MM.1S (cell line): ENCODE data around the gene CARTPT.

Experiments
- EZH2 ChIP-seq: fragments of 300-600 bp; sonication (generic); optimal IDR thresholded peaks from 2 replicates; pipeline ENCODE3; 2017; ENCODE audit warnings: low read depth, mild to moderate bottlenecking, antibody characterized with exemption, low read length, mixed read lengths
- TF ChIP-seq, protein P1 (sequence below): fragments of 300-600 bp; sonication (generic); IDR thresholded peaks from 2 replicates; pipeline ENCODE4 v1.5.1; 2016; ENCODE audit warnings: antibody characterized with exemption, low read length, mixed read lengths

DNA sequence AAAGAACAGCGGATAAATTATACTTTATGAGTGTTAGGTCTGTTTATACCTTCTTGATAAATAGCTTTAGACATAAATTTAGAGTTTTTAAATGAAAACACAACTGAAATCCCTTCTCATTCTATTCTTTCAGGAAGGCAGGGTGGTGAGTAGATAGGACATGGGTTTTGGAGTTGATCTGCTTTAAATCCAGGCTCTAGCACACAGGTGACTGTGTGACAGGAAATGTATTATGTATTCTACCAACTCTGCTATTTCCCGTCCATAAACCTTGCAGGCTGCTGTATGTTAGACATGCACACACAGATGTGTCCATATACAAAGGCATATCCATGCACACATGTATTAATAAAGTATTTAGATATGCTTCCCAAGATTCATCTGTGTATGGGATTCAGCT is 19.3 kb upstream of the CARTPT start:
- TF ChIP-seq EZH2: no peak
- TF ChIP-seq, protein P1, sequence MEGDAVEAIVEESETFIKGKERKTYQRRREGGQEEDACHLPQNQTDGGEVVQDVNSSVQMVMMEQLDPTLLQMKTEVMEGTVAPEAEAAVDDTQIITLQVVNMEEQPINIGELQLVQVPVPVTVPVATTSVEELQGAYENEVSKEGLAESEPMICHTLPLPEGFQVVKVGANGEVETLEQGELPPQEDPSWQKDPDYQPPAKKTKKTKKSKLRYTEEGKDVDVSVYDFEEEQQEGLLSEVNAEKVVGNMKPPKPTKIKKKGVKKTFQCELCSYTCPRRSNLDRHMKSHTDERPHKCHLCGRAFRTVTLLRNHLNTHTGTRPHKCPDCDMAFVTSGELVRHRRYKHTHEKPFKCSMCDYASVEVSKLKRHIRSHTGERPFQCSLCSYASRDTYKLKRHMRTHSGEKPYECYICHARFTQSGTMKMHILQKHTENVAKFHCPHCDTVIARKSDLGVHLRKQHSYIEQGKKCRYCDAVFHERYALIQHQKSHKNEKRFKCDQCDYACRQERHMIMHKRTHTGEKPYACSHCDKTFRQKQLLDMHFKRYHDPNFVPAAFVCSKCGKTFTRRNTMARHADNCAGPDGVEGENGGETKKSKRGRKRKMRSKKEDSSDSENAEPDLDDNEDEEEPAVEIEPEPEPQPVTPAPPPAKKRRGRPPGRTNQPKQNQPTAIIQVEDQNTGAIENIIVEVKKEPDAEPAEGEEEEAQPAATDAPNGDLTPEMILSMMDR: no peak
